Hepatocyte (in vitro differentiated cells): Measurements from ENCODE around the gene GLIPR2.
A peak's percentile ranks its signal among the peaks of the same experiment; 100 is the strongest.

Experiments used
- CTCF ChIP-seq: fragments of 200-600 bp; sonication (generic); IDR thresholded peaks from 2 replicates; pipeline ENCODE4 v1.5.1; 2016; ENCODE audit warnings: antibody characterized with exemption, mild to moderate bottlenecking; ENCODE audit not compliant: poor library complexity
- EZH2 ChIP-seq: fragments of 200-600 bp; sonication (generic); IDR thresholded peaks from 2 replicates; pipeline ENCODE4 v1.6.1; 2016; ENCODE audit warnings: antibody characterized with exemption, mild to moderate bottlenecking, borderline replicate concordance
- EZH2phosphoT487 ChIP-seq: fragments of 200-600 bp; sonication (generic); IDR thresholded peaks from one replicate; pipeline ENCODE4 v1.6.1; 2018; ENCODE audit warnings: antibody characterized with exemption, mild to moderate bottlenecking, low read depth, moderate library complexity; ENCODE audit not compliant: unreplicated experiment, severe bottlenecking

GRCh38 chr9:36136272-36136893 lies at the start of gene GLIPR2:
- peak; percentile 9 for TF ChIP-seq CTCF
- no peak for TF ChIP-seq EZH2
- no peak for TF ChIP-seq EZH2phosphoT487
